Left lobe of liver (tissue), 2 donors: ENCODE measurements around the gene ZDHHC14. TPM values are rescaled to one million over a fixed set of nuclear protein-coding genes. Genes with fewer than 3 reads are reported as not detected.
"Not testable (repeated sequence)": the region's sequence is repeated elsewhere in the genome, so short reads cannot be mapped to it uniquely, and the experiment has no call there.

Experiments
- ATAC-seq: fragments of 200-7000 bp; cut with Tn5 transposase; one replicate; pipeline ENCODE4 v1.9.1; 2020; ENCODE audit warnings: mild to moderate bottlenecking, moderate library complexity
- DNase-seq: peaks from one replicate; pipeline ENCODE4 v3.0.0-alpha.2; 2020; ENCODE audit warnings: low spot score
- total RNA-seq: library from RNA; stranded (reverse); gene quantifications from one replicate; pipeline ENCODE4 v1.2.1, GENCODE V29; 2021
- donor health status: DM: no; HTN: no; CAD: no; lungs with moderate emphysema.
- donor health status: DM: no; HTN: yes; CAD: no.

Gene ZDHHC14
- total RNA-seq, 1 donor from 2014 or later, result 13.7 TPM

- DNase-seq (no peak), ATAC-seq (peak; percentile 36)
Observed at GRCh38 chr6:157461000-157461915, 80.3 kb downstream of the ZDHHC14 start.

- ATAC-seq, result no peak
- DNase-seq, result no peak
Observed at GRCh38 chr6:157462956-157463742, 82.2 kb downstream of the ZDHHC14 start.

- not testable (repeated sequence) for ATAC-seq, DNase-seq
Observed at GRCh38 chr6:157463743-157464135, 82.7 kb downstream of the ZDHHC14 start.

GRCh38 chr6:157464653-157465535, 83.9 kb downstream of the ZDHHC14 start:
- no peak for ATAC-seq
- no peak for DNase-seq

GRCh38 chr6:157466342-157466648, 85.3 kb downstream of the ZDHHC14 start:
- ATAC-seq (no peak), DNase-seq (no peak)

DNA sequence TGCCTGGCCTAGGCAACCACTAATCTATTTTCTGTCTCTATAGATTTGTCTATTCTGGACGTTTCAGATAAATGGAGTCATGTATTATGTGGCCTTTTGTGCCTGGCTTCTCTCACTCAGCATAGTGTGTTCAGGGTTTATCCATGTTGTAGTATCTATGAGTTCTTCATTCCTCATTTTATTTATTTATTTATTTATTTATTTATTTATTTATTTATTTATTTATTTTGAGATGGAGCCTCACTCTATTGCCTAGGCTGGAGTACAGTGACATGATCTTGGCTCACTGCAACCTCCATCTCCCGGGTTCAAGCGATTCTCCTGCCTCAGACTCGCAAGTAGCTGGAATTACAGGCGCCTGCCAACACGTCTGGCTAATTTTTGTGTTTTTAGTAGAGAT, 86.3 kb downstream of the ZDHHC14 start:
- ATAC-seq, DNase-seq: not testable (repeated sequence)

- no peak for ATAC-seq
Observed at GRCh38 chr6:157468054-157468453, 87.1 kb downstream of the ZDHHC14 start.

DNA sequence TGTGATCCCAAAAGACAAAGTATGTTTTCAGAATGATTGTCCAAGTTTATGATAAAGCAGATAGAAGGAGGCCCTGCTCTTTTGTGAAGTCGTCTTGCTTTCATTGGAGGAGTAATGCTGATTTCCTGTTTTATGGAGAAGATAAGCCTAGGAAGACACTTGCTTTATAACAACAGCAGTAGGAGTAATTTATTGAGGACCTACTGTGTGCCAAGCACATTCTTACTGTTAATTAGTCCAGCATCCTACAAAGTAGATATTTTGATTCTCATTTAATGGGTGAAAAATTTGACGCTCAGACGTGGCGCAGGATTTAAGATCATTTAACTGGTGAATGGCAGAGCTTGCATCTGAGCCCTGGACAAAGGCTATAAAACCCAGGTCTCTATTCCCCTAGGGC, 87.6 kb downstream of the ZDHHC14 start:
- no peak for DNase-seq
- ATAC-seq, result no peak

More at GRCh38 chr6:157468054-157468453, 87.1 kb downstream of the ZDHHC14 start:
- no peak for DNase-seq

- ATAC-seq (peak; percentile 78), DNase-seq (no peak)
Observed at GRCh38 chr6:157469378-157469777, 88.4 kb downstream of the ZDHHC14 start.

DNA sequence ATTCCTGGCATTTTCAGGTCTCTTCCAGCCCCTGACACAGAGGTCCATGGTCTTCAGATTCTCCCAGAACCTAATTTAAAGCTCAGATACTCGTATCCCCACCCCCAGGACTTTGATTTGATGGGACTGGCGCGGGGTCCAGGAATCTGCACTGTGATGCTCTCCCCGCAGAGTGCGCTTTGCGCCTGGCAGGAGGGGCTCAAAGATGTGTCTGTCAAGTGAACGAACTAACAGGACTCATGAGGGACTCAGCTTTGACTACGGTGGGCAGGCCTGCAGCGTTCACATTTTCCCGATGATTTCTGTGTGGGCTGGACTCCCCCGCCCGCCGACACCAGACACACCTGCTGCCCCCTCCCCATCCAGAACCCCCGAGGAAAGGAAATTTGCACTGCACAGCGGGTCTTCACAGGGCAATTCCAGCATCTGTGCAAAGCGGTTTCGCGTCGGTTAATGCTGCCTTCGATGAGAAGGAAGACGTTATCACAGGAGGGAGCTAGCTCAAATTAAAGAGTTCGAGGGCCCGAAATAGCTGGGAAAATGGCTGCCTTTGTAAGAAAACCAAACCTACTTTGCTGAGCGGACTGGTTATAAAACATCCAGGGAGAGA, 90.2 kb downstream of the ZDHHC14 start:
- DNase-seq (no peak), ATAC-seq (no peak)

DNA sequence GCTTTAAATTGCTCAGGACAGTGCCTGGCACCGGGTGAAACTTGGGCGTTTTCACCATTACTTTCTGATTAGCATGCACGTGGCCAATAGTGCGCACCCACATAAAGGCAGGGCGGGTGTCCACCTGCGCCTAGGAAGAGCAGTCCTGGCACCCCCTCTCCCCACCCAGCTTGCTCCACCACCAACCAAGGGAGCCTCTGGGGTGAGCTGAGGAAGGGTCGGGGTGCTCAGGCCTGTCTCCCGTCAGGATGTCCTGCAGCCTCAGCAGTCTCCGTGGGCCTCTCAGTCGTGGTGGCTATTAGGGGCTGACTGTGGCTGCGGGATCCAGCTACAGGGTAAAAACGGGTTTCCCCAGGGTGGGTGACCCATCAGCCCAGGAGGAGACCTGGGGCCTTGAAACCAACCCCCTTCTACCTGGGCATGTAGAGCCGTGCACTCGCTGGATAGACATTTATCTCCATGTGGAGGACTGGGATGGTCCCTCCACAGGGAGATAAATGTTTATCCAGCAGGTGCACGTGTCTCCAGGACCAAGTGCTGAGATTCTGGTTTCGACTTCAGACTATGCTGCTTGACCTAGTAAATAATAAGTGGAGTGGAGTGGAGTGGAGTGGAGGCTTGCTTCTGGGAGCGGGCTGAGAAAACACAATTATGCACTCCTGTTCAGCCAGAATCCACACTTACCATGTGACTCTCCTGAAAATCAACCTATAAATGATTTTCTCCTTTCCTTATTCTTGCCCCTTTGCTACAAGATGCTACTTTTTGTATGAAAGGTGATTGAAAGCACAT, 91.1 kb downstream of the ZDHHC14 start:
- ATAC-seq (no peak), DNase-seq (no peak)

GRCh38 chr6:157476797-157477196, 95.8 kb downstream of the ZDHHC14 start:
- DNase-seq, result no peak
- ATAC-seq, result no peak

- DNase-seq, result no peak
- peak; percentile 48 for ATAC-seq
Observed at GRCh38 chr6:157478926-157479325, 97.9 kb downstream of the ZDHHC14 start.

GRCh38 chr6:157479464-157480303, 98.7 kb downstream of the ZDHHC14 start:
- ATAC-seq (peak; percentile 79), DNase-seq (no peak)

DNA sequence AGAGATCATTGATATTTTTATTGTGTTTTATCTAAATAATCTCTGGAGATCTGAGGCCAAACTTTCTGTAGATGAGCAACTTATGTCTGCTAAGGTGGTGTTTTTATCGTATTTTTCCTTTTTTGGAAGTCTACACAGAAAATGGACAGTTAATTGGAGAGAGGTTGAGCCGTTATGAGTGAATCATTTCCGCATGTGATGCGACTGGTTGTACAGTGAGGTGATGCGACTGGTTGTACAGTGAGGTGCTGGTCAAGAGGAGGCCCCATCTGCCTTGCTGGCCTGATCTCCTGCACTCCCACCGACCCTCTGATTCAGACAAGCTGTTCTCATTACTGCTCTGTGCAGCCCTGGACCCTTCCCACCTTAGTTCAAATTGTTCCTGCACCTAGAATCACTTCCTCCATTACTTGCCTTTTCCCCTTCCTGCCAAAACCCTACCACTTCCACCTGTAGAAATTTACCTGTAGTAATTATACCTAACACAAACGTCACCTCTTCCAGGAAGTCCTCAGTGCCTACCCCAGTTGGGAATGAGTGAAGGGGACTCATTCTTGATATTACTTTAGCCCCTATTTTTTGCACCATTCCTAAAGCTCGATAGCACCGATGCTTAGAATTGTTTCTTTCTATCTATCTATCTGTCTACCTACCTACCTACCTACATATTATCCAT, 100.3 kb downstream of the ZDHHC14 start:
- ATAC-seq (no peak), DNase-seq (no peak)

- DNase-seq, result no peak
- ATAC-seq, result no peak
Observed at GRCh38 chr6:157481865-157482249, 100.9 kb downstream of the ZDHHC14 start.

- ATAC-seq (no peak), DNase-seq (no peak)
Observed at GRCh38 chr6:157483770-157484169, 102.8 kb downstream of the ZDHHC14 start.

DNA sequence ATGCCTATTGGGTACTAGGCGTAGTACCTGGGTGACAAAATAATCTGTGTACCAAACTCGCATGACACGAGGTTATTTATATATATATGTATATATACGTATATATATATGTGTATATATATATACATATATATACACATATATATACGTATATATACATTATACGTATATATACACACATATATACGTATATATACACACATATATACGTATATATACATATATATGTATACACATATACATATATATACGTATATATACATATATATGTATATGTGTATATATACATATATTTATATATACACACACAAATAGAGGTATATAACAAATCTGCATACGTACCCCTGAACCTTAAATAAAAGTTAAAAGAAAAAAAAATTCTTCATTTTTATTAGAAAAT, 103.2 kb downstream of the ZDHHC14 start:
- no peak for DNase-seq
- ATAC-seq, result no peak
